CD14-positive monocyte (primary cell): ENCODE data around the gene KCNQ1. TPM values are rescaled to one million over a fixed set of nuclear protein-coding genes. Genes with fewer than 3 reads are reported as not detected.

ENCODE experiments used
- DNase-seq, 3 donors: peaks; one replicate each; pipeline ENCODE4 v3.0.0-alpha.2; 2011 to 2022
- H2AFZ ChIP-seq: 2 replicates; pipeline ENCODE4 v1.6.0; 2012; ENCODE audit warnings: mild to moderate bottlenecking, low read depth, low read length, inconsistent platforms; ENCODE audit not compliant: insufficient read depth, poor library complexity, severe bottlenecking
- H3K27ac ChIP-seq, 2 donors: 1 replicate in 1 of 2; 2 replicates in 1 of 2; pipeline ENCODE4 v1.5.1; 2012 to 2013; ENCODE audit warnings: low read length in 2 of 2, control low read depth in 1 of 2, inconsistent platforms in 1 of 2, low read depth in 1 of 2, mild to moderate bottlenecking in 1 of 2
- H3K27me3 ChIP-seq, 2 donors: one replicate each; pipeline versions ENCODE4 v1.6.0 to v1.6.1; 2011 to 2013; ENCODE audit warnings: low read length in 2 of 2; ENCODE audit not compliant: control insufficient read depth in 2 of 2, insufficient read depth in 2 of 2
- H3K36me3 ChIP-seq, 2 donors: replicated peaks in 1 of 2; 1 replicate in 1 of 2; 2 replicates in 1 of 2; pipeline versions ENCODE4 v1.5.1 to v1.6.1; 2012 to 2013; ENCODE audit warnings: low read length in 2 of 2, control low read depth in 1 of 2, inconsistent platforms in 1 of 2, mild to moderate bottlenecking in 1 of 2; ENCODE audit not compliant: insufficient read depth in 2 of 2, control insufficient read depth in 1 of 2
- H3K4me1 ChIP-seq, 2 donors: 1 replicate in 1 of 2; 2 replicates in 1 of 2; pipeline versions ENCODE4 v1.5.1 to v1.6.1; 2012 to 2013; ENCODE audit warnings: low read length in 2 of 2, control low read depth in 1 of 2, inconsistent platforms in 1 of 2, mild to moderate bottlenecking in 1 of 2, moderate library complexity in 1 of 2; ENCODE audit not compliant: insufficient read depth in 2 of 2, control insufficient read depth in 1 of 2
- H3K4me2 ChIP-seq: replicated peaks from 2 replicates; pipeline ENCODE3; 2012; ENCODE audit warnings: low read length, moderate library complexity, mild to moderate bottlenecking; ENCODE audit not compliant: poor library complexity, severe bottlenecking; ENCODE audit errors: extremely low read depth
- H3K4me3 ChIP-seq, 3 experiments: fragments of 200-600 bp in 1 of 3; sonication (generic) in 1 of 3; replicated peaks in 1 of 3; 1 replicate in 2 of 3; 2 replicates in 1 of 3; pipeline ENCODE4 v1.5.1; 2011 to 2013; ENCODE audit warnings: low read length in 3 of 3, mild to moderate bottlenecking in 3 of 3, control low read depth in 2 of 3, low read depth in 2 of 3, inconsistent platforms in 1 of 3, moderate library complexity in 1 of 3
- H3K79me2 ChIP-seq: 2 replicates; pipeline ENCODE4 v1.6.0; 2012; ENCODE audit warnings: mild to moderate bottlenecking, control low read depth, inconsistent platforms, low read length, moderate library complexity; ENCODE audit not compliant: insufficient read depth
- H3K9ac ChIP-seq: 2 replicates; pipeline ENCODE4 v1.6.0; 2017; ENCODE audit warnings: low read length, mild to moderate bottlenecking; ENCODE audit not compliant: insufficient read depth, poor library complexity, severe bottlenecking
- H3K9me3 ChIP-seq, 2 donors: replicated peaks in 1 of 2; 1 replicate in 1 of 2; 2 replicates in 1 of 2; pipeline versions ENCODE4 v1.5.1 to v1.6.1; 2012 to 2013; ENCODE audit warnings: low read length in 2 of 2, control low read depth in 1 of 2; ENCODE audit not compliant: control insufficient read depth in 1 of 2, insufficient read depth in 1 of 2
- H4K20me1 ChIP-seq: 2 replicates; pipeline ENCODE4 v1.6.0; 2012; ENCODE audit warnings: mild to moderate bottlenecking, low read length, control low read depth, moderate library complexity; ENCODE audit not compliant: insufficient read depth
- H3K27ac Mint-ChIP-seq, 7 donors: one replicate each; pipeline ENCODE4 v1.8.0; 2020; ENCODE audit warnings: mild to moderate bottlenecking in 7 of 7, mixed read lengths in 7 of 7, moderate library complexity in 6 of 7, inconsistent platforms in 2 of 7
- H3K27me3 Mint-ChIP-seq, 3 donors: one replicate each; pipeline ENCODE4 v1.8.0; 2021 to 2022; ENCODE audit warnings: low read depth in 3 of 3, mild to moderate bottlenecking in 3 of 3, mixed read lengths in 3 of 3, moderate library complexity in 3 of 3, inconsistent platforms in 1 of 3
- H3K36me3 Mint-ChIP-seq, 2 donors: one replicate each; pipeline ENCODE4 v1.8.0; 2020; ENCODE audit warnings: mixed read lengths in 2 of 2, inconsistent platforms in 1 of 2, mild to moderate bottlenecking in 1 of 2
- H3K4me1 Mint-ChIP-seq: one replicate; pipeline ENCODE4 v1.8.0; 2020; ENCODE audit warnings: mild to moderate bottlenecking, mixed read lengths
- H3K4me3 Mint-ChIP-seq, 2 donors: one replicate each; pipeline ENCODE4 v1.8.0; 2020; ENCODE audit warnings: mild to moderate bottlenecking in 2 of 2, mixed read lengths in 2 of 2, moderate library complexity in 1 of 2
- H3K9me3 Mint-ChIP-seq, 7 donors: one replicate each; pipeline ENCODE4 v1.8.0; 2020 to 2022; ENCODE audit warnings: mixed read lengths in 7 of 7, mild to moderate bottlenecking in 6 of 7, moderate library complexity in 6 of 7, inconsistent platforms in 2 of 7
- WGBS: methylation state at CpG from one replicate; pipeline ENCODE4 v1.1.5; 2013; ENCODE audit warnings: missing lambda C conversion rate; ENCODE audit not compliant: insufficient coverage; 5-methylcytosine and 5-hydroxymethylcytosine counted together
- intact Hi-C, 2 donors: fragments of 100-400 bp; cut with micrococcal nuclease; formaldehyde crosslinking; loops; one replicate each; pipeline versions ENCODE4 v1.15.0 to v1.15.1; 2023
- polyA plus RNA-seq, 3 donors: library from polyadenylated mRNA; depleted of rRNA in 1 of 3; unstranded in 2 of 3; stranded (reverse) in 1 of 3; fragments of 300-500 nt in 2 of 3; fragments of >200 nt in 1 of 3; fragmentation: Illumina TruSeq in 2 of 3; gene quantifications; 1 replicate in 2 of 3; 2 replicates in 1 of 3; pipeline ENCODE4 v1.2.3, GENCODE V29; 2012 to 2021
- TF ChIP-seq, protein P1 (sequence below): fragments of 200-600 bp; IDR thresholded peaks from one replicate; pipeline ENCODE4 v1.8.0; 2022; ENCODE audit warnings: antibody characterized with exemption, mild to moderate bottlenecking

The KCNQ1 gene
- polyA plus RNA-seq, 3 donors: 14.9 to 31.8 (median 21.6) TPM

DNA sequence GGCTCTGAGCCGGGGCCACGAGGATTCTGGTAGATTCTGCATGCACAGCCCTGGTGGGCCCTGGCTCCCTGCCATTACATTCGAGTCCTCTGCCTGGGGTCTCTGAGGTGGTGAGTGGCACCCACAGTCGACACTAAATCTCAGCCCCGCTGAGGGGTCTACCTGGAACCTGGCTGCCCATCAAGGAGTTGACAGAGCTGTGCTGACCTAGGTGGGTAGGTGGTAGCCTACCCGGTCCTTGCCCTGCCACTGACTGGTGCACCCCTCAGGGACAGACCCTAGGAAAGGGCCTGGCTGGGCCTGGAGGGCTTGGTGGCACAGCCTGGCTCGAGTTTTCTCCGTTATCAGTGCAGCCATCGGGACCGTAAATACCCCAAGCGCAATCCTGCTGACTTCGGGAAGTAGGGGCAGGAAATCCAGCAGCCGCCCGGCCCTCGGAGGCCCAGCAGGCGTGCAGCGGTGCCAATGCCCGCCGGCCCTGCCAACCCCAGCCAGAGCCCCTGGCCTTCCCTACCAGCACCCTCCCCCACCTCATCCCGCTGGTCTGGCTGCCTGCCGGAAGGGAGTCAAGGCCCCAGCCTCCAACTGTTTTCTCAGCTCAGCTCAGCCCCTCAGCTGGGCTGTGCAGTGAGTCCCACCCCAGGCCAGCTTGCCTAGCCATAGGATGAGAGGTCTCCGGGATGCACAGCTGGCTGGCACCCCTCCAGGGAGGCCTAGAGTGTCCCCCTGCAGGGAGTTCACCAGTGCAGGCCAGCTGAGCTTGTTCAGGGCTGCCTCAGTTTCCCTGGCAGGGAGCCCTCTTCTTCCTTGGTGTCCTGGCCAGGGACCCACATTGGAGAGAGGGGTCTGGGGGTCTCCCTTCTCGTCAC, 335.4 kb downstream of the KCNQ1 start:
- Histone ChIP-seq H3K27me3 (no peaks in the 10 kb centered on the region), H3K4me1 (peaks cover 29 to 50% of the 10 kb centered on the region in 2 donors), H4K20me1 (peaks cover 54% of the 10 kb centered on the region), H3K27ac (no peak overlapping the region), H3K9ac (no peak overlapping the region), H2AFZ (no peak overlapping the region), H3K4me2 (no peak overlapping the region), H3K79me2 (no peaks in the 10 kb centered on the region), H3K4me3 (no peak overlapping the region), H3K9me3 (no peaks in the 10 kb centered on the region), H3K36me3 (peaks cover 22 to 43% of the 10 kb centered on the region in 2 donors)
- 12% methylated on average over 16 of the region's 23 CpGs for WGBS
- TF ChIP-seq, protein P1, sequence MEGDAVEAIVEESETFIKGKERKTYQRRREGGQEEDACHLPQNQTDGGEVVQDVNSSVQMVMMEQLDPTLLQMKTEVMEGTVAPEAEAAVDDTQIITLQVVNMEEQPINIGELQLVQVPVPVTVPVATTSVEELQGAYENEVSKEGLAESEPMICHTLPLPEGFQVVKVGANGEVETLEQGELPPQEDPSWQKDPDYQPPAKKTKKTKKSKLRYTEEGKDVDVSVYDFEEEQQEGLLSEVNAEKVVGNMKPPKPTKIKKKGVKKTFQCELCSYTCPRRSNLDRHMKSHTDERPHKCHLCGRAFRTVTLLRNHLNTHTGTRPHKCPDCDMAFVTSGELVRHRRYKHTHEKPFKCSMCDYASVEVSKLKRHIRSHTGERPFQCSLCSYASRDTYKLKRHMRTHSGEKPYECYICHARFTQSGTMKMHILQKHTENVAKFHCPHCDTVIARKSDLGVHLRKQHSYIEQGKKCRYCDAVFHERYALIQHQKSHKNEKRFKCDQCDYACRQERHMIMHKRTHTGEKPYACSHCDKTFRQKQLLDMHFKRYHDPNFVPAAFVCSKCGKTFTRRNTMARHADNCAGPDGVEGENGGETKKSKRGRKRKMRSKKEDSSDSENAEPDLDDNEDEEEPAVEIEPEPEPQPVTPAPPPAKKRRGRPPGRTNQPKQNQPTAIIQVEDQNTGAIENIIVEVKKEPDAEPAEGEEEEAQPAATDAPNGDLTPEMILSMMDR: no peak
- Mint-ChIP-seq H3K4me1 (peaks cover 54% of the 10 kb centered on the region), H3K36me3 (peaks cover 45 to 47% of the 10 kb centered on the region in 2 donors), H3K4me3 (peak overlapping the region in 1 of 2 donors; percentile 11), H3K27ac (peak overlapping the region in 1 of 7 donors; percentile 77), H3K9me3 (peaks cover 0 to 2% (median 0%) of the 10 kb centered on the region in 7 donors), H3K27me3 (peaks cover 3 to 19% (median 5%) of the 10 kb centered on the region in 3 donors)
- intact Hi-C loops: no loop called here
- no peak for DNase-seq

DNA sequence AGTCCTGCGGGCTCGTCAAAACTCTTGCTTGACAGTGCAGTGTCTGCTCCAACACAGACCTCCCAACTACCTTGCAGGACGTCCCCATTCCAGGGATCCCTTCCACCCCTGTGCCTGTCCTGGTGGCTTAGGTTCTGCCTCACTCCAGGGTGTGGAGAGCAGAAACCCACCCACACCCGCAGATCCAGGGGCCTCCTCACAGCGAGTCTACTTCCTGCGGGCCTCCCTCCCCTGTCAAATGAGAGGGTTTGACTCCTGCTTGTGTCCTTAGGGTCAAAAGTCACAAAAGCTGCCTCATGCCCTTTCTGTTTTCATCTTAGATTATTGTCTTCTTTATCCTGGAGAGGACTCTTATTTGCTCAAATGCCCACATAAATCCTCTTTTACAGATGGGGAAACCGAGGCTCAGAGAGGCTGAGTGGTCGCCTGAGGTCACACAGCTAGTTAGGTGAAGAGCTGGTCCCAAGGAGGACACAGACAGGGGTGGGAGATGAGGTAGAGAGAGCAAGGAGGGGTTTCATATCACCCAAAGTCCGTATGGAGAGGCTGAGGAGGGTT, 336.1 kb downstream of the KCNQ1 start:
- Histone ChIP-seq H3K9ac (no peak overlapping the region), H3K4me2 (no peak overlapping the region), H3K4me3 (no peak overlapping the region), H3K36me3 (peaks cover 15 to 35% of the 10 kb centered on the region in 2 donors), H3K27me3 (no peaks in the 10 kb centered on the region), H3K4me1 (peaks cover 29 to 50% of the 10 kb centered on the region in 2 donors), H3K9me3 (no peaks in the 10 kb centered on the region), H4K20me1 (peaks cover 54% of the 10 kb centered on the region), H3K79me2 (no peaks in the 10 kb centered on the region), H2AFZ (no peak overlapping the region), H3K27ac (no peak overlapping the region)
- Mint-ChIP-seq H3K27ac (peak overlapping the region in 1 of 7 donors; percentile 13), H3K4me1 (peaks cover 54% of the 10 kb centered on the region), H3K9me3 (peaks cover 0 to 2% (median 0%) of the 10 kb centered on the region in 7 donors), H3K4me3 (no peak overlapping the region), H3K36me3 (peaks cover 39 to 44% of the 10 kb centered on the region in 2 donors), H3K27me3 (peaks cover 3 to 19% (median 3%) of the 10 kb centered on the region in 3 donors)
- intact Hi-C loops: no loop called here
- WGBS: 46% methylated on average over 8 of the region's 9 CpGs
- DNase-seq: no peak
- TF ChIP-seq, protein P1: no peak
